ENCODE results near the gene PYM1. TPM values are rescaled to one million over a fixed set of nuclear protein-coding genes. Genes with fewer than 3 reads are reported as not detected.

Gene PYM1
- total and polyA plus RNA-seq, 2 of the 13 experiments (the other 11 are each of a cell fraction or from before 2014, with no cell fraction given) = 44.0 to 51.8 TPM

GRCh38 chr12:55974308-55974730, 46.6 kb upstream of the PYM1 start (continued):
- TF ChIP-seq ZNF142 (CRISPR knock-in tag; IDR thresholded peaks at IDR 0.05) (no peak), ZGPAT (CRISPR knock-in tag; IDR thresholded peaks at IDR 0.05) (peak; percentile 11; the same call in 1 of the 2 replicates), SIX4 (CRISPR knock-in tag; IDR thresholded peaks at IDR 0.05) (no peak), AHR (CRISPR knock-in tag; IDR thresholded peaks at IDR 0.05) (no peak), SMAD3 (CRISPR knock-in tag; IDR thresholded peaks at IDR 0.05) (no peak), POLR2AphosphoS5 (IDR thresholded peaks at IDR 0.05; ENCODE audit: low read depth, low read length) (no peak), ZNF614 (CRISPR knock-in tag; IDR thresholded peaks at IDR 0.05; ENCODE audit: borderline replicate concordance) (no peak), ZNF205 (CRISPR knock-in tag; IDR thresholded peaks at IDR 0.05) (0 out of 2 replicates have a peak, but pooled peaks have one; percentile 8), ATRX (CRISPR knock-in tag; IDR thresholded peaks at IDR 0.05; ENCODE audit: borderline replicate concordance) (no peak), ZBTB2 (CRISPR knock-in tag; IDR thresholded peaks at IDR 0.05; ENCODE audit: low read depth) (no peak), SOX5 (CRISPR knock-in tag; IDR thresholded peaks at IDR 0.05; ENCODE audit: borderline replicate concordance) (no peak), ZNF839 (CRISPR knock-in tag; IDR thresholded peaks at IDR 0.05; ENCODE audit: borderline replicate concordance) (no peak), ZNF776 (CRISPR knock-in tag; IDR thresholded peaks at IDR 0.05) (no peak; the same call in 1 of the 2 replicates), HES4 (CRISPR knock-in tag; IDR thresholded peaks at IDR 0.05; ENCODE audit: borderline replicate concordance) (peak; percentile 55; the same call in 1 of the 2 replicates), MTF2 (CRISPR knock-in tag; IDR thresholded peaks at IDR 0.05; ENCODE audit: borderline replicate concordance) (no peak), U2AF1 (optimal IDR thresholded peaks at IDR 0.05; ENCODE audit: low read depth, low read length) (peak; percentile 60), FOXK1 (CRISPR knock-in tag; IDR thresholded peaks at IDR 0.05; ENCODE audit: borderline replicate concordance, low read depth) (no peak)
- TF ChIP-seq, protein P1, sequence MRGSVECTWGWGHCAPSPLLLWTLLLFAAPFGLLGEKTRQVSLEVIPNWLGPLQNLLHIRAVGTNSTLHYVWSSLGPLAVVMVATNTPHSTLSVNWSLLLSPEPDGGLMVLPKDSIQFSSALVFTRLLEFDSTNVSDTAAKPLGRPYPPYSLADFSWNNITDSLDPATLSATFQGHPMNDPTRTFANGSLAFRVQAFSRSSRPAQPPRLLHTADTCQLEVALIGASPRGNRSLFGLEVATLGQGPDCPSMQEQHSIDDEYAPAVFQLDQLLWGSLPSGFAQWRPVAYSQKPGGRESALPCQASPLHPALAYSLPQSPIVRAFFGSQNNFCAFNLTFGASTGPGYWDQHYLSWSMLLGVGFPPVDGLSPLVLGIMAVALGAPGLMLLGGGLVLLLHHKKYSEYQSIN (CRISPR knock-in tag; IDR thresholded peaks at IDR 0.05; ENCODE audit: borderline replicate concordance) = no peak
- TF ChIP-seq, protein P2, sequence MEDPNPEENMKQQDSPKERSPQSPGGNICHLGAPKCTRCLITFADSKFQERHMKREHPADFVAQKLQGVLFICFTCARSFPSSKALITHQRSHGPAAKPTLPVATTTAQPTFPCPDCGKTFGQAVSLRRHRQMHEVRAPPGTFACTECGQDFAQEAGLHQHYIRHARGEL (CRISPR knock-in tag; IDR thresholded peaks at IDR 0.05) = no peak
- TF ChIP-seq, protein P3, sequence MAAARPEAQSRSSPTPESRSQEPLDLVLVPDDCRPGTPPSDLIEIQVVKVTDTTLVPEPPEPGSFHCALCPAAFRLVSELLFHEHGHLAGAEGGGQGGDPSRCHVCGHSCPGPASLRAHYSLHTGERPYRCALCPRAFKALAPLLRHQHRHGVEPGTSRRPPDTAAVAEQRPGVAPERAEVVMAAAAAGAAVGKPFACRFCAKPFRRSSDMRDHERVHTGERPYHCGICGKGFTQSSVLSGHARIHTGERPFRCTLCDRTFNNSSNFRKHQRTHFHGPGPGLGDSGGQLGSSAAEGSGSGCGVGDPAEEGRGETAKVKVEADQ (CRISPR knock-in tag; IDR thresholded peaks at IDR 0.05; ENCODE audit: borderline replicate concordance) = no peak

Data from HepG2 (cell line).